Thyroid gland (tissue), 4 donors: ENCODE results near the gene CPTP.

ENCODE experiments used
- POLR2A ChIP-seq, 2 donors: fragments of 450-650 bp; IDR thresholded peaks; one replicate each; pipeline ENCODE4 v1.6.1; 2017; ENCODE audit warnings: antibody characterized with exemption in 2 of 2, mild to moderate bottlenecking in 2 of 2, moderate library complexity in 1 of 2
- TF ChIP-seq, protein P1 (sequence below), 6 experiments: fragments of 200-600 bp in 3 of 6; fragments of 450-650 bp in 3 of 6; sonication (generic) in 3 of 6; IDR thresholded peaks; one replicate each; pipeline ENCODE4 v1.5.1; 2016 to 2019; ENCODE audit warnings: antibody characterized with exemption in 6 of 6, mild to moderate bottlenecking in 2 of 6, inconsistent platforms in 1 of 6, moderate library complexity in 1 of 6

DNA sequence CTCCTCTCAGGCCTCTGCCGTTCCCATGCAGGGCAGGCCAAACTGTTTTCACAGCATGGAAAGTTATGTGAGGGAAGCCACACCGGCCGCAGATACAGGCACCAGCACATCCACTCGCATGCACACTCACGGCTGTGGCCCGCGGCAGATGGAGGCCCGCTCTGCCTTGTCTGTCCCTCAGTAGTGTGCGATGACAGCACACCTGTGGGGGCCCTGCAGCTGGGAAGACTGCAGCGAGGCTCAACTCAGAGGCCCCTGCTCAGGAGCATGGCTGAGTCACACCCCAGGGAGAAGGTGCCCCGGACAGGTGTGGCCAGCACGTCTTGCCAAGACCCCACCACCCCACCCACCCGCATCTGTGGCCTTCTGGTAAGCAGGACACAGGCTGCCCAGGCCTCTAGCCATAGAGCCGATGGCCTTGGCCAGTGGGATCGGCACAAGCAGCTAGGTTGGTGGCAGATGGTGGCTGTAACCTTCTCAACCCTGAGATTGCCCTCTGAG lies 49.6 kb upstream of the CPTP start:
- no peak for TF ChIP-seq POLR2A (IDR thresholded peaks at IDR 0.05)
- TF ChIP-seq, protein P1, sequence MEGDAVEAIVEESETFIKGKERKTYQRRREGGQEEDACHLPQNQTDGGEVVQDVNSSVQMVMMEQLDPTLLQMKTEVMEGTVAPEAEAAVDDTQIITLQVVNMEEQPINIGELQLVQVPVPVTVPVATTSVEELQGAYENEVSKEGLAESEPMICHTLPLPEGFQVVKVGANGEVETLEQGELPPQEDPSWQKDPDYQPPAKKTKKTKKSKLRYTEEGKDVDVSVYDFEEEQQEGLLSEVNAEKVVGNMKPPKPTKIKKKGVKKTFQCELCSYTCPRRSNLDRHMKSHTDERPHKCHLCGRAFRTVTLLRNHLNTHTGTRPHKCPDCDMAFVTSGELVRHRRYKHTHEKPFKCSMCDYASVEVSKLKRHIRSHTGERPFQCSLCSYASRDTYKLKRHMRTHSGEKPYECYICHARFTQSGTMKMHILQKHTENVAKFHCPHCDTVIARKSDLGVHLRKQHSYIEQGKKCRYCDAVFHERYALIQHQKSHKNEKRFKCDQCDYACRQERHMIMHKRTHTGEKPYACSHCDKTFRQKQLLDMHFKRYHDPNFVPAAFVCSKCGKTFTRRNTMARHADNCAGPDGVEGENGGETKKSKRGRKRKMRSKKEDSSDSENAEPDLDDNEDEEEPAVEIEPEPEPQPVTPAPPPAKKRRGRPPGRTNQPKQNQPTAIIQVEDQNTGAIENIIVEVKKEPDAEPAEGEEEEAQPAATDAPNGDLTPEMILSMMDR (IDR thresholded peaks at IDR 0.05), result no peak
